Ascending aorta (tissue), 2 donors: ENCODE measurements around the gene CPM. TPM values are rescaled to one million over a fixed set of nuclear protein-coding genes. Genes with fewer than 3 reads are reported as not detected.
"Not testable (repeated sequence)": the region's sequence is repeated elsewhere in the genome, so short reads cannot be mapped to it uniquely, and the experiment has no call there.

ENCODE experiments used
- DNase-seq, 2 donors: peaks; one replicate each; pipeline ENCODE4 v3.0.0-alpha.2; 2019; ENCODE audit warnings: low spot score in 2 of 2
- H3K27ac ChIP-seq, 2 donors: fragments of 200-600 bp; sonication (generic); one replicate each; pipeline ENCODE4 v1.5.1; 2016 to 2017; ENCODE audit warnings: mild to moderate bottlenecking in 1 of 2
- H3K27me3 ChIP-seq: fragments of 200-600 bp; sonication (generic); one replicate; pipeline ENCODE4 v1.5.1; 2017
- H3K36me3 ChIP-seq, 2 donors: fragments of 200-600 bp; sonication (generic); one replicate each; pipeline ENCODE4 v1.5.1; 2016
- H3K4me1 ChIP-seq, 2 donors: fragments of 200-600 bp; sonication (generic); one replicate each; pipeline ENCODE4 v1.5.1; 2016 to 2017; ENCODE audit warnings: mild to moderate bottlenecking in 1 of 2
- H3K4me3 ChIP-seq, 2 donors: fragments of 200-600 bp; sonication (generic); one replicate each; pipeline ENCODE4 v1.5.1; 2016 to 2017; ENCODE audit warnings: mild to moderate bottlenecking in 1 of 2
- H3K9me3 ChIP-seq, 2 donors: fragments of 200-600 bp; sonication (generic); one replicate each; pipeline ENCODE4 v1.5.1; 2016
- intact Hi-C: fragments of 100-400 bp; cut with DNase I; formaldehyde crosslinking; loops from one replicate; pipeline ENCODE4 v1.15.1; 2023
- total RNA-seq: library from RNA; depleted of rRNA; stranded (reverse); fragments of >200 nt; gene quantifications from one replicate; pipeline ENCODE4 v1.1.0, GENCODE V29; 2016
- TF ChIP-seq, protein P1 (sequence below), 3 experiments: fragments of 200-600 bp in 2 of 3; fragments of 450-650 bp in 1 of 3; sonication (generic) in 2 of 3; IDR thresholded peaks; one replicate each; pipeline ENCODE4 v1.5.1; 2016 to 2019; ENCODE audit warnings: antibody characterized with exemption in 3 of 3, mild to moderate bottlenecking in 1 of 3, moderate library complexity in 1 of 3

Gene CPM
- total RNA-seq, 1 donor from 2014 or later, result 48.1 TPM

GRCh38 chr12:68805592-68806120 lies 127.3 kb downstream of the CPM start:
- Histone ChIP-seq H3K27ac (no peak overlapping the region), H3K4me3 (no peak overlapping the region), H3K27me3 (no peaks in the 10 kb centered on the region), H3K36me3 (peaks cover 8 to 13% of the 10 kb centered on the region in 2 donors), H3K4me1 (peaks cover 0 to 3% of the 10 kb centered on the region in 2 donors), H3K9me3 (no peaks in the 10 kb centered on the region)
- intact Hi-C loops, result loop anchor here (2.0 to 10.0 kb wide), 3 partner anchors 19 to 1541 kb away; partner anchors contain the start of genes CAND1 and NUP107
- no peak for DNase-seq
- TF ChIP-seq, protein P1, sequence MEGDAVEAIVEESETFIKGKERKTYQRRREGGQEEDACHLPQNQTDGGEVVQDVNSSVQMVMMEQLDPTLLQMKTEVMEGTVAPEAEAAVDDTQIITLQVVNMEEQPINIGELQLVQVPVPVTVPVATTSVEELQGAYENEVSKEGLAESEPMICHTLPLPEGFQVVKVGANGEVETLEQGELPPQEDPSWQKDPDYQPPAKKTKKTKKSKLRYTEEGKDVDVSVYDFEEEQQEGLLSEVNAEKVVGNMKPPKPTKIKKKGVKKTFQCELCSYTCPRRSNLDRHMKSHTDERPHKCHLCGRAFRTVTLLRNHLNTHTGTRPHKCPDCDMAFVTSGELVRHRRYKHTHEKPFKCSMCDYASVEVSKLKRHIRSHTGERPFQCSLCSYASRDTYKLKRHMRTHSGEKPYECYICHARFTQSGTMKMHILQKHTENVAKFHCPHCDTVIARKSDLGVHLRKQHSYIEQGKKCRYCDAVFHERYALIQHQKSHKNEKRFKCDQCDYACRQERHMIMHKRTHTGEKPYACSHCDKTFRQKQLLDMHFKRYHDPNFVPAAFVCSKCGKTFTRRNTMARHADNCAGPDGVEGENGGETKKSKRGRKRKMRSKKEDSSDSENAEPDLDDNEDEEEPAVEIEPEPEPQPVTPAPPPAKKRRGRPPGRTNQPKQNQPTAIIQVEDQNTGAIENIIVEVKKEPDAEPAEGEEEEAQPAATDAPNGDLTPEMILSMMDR (IDR thresholded peaks at IDR 0.05), result no peak

- H3K36me3 ChIP-seq, result peaks cover 4 to 5% of the 10 kb centered on the region in 2 donors
- no peak overlapping the region for H3K4me3 ChIP-seq
- no peaks in the 10 kb centered on the region for H3K9me3 ChIP-seq
- H3K27me3 ChIP-seq, result no peaks in the 10 kb centered on the region
- no peak overlapping the region for H3K27ac ChIP-seq
- no peaks in the 10 kb centered on the region for H3K4me1 ChIP-seq
- intact Hi-C loops, result loop anchor here (5.0 to 10.0 kb wide), 2 partner anchors 118 to 1540 kb away; partner anchors contain the start of genes CAND1 and NUP107
- TF ChIP-seq, protein P1 (IDR thresholded peaks at IDR 0.05), result no peak
- no peak for DNase-seq
These were observed 128.0 kb downstream of the CPM start for GRCh38 chr12:68804657-68805591.

GRCh38 chr12:68803948-68804656 lies 128.9 kb downstream of the CPM start:
- no peak overlapping the region for H3K4me3 ChIP-seq
- no peaks in the 10 kb centered on the region for H3K27me3 ChIP-seq
- intact Hi-C loops, result loop anchor here (10.0 kb wide), 1 partner anchor 1539 kb away; the partner anchor contains the start of gene CAND1
- DNase-seq, result no peak
- no peaks in the 10 kb centered on the region for H3K4me1 ChIP-seq
- no peaks in the 10 kb centered on the region for H3K9me3 ChIP-seq
- no peaks in the 10 kb centered on the region for H3K36me3 ChIP-seq
- H3K27ac ChIP-seq, result no peak overlapping the region
- TF ChIP-seq, protein P1 (IDR thresholded peaks at IDR 0.05), result no peak

DNA sequence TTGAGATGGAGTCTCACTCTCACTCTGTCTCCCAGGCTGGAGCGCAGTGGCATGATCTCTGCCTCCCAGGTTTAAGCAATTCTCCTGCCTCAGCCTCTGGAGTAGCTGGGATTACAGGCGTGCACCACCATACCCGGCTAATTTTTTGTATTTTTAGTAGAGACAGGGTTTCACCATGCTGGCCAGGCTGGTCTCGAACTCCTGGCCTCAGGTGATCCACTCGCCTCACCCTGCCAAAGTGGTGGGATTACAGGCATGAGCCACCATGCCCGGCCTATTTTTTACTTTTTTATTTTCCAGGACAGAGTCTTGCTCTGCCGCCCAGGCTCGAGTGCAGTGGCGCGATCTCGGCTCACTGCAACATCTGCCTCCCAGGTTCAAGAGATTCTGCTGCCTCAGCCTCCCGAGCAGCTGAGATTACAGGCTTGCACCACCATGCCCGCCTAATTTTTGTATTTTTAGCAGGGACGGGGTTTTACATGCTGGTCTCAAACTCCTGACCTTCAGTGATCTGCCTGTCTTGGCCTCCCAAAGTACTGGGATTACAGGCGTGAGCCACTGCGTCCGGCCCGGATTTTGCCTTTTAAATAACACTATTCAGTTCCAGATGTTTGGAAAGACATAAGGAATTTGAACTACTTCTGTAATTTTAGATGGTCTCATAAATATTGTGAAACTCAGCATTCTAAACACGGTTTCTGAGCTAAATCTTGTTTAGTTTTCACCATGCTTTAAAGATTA lies 129.9 kb downstream of the CPM start:
- H3K36me3 ChIP-seq, H3K9me3 ChIP-seq, H3K4me3 ChIP-seq, H3K4me1 ChIP-seq, DNase-seq, H3K27ac ChIP-seq, H3K27me3 ChIP-seq: not testable (repeated sequence)
- intact Hi-C loops, result loop anchor here (10.0 kb wide), 1 partner anchor 1538 kb away; the partner anchor contains the start of gene CAND1

- not testable (repeated sequence) for H3K27ac ChIP-seq, H3K27me3 ChIP-seq, H3K9me3 ChIP-seq, H3K36me3 ChIP-seq, DNase-seq, H3K4me3 ChIP-seq, H3K4me1 ChIP-seq
- intact Hi-C loops, result loop anchor here (10.0 kb wide), 1 partner anchor 1538 kb away; the partner anchor contains the start of gene CAND1
These were observed 130.6 kb downstream of the CPM start for GRCh38 chr12:68802372-68802745.

Other genes with a start within 250 kb of the CPM start
- gene NUP107, start 246.2 kb downstream of the CPM start, total RNA-seq, result 4.7 TPM
- 2.0 TPM for gene SLC35E3, start 187.0 kb downstream of the CPM start, total RNA-seq
- 24.2 TPM for gene MDM2, start 125.0 kb downstream of the CPM start, total RNA-seq